Ovary (tissue), 3 donors: ENCODE measurements around the gene HMGB3.
"Not testable (repeated sequence)": the region's sequence is repeated elsewhere in the genome, so short reads cannot be mapped to it uniquely, and the experiment has no call there.

Source experiments
- EP300 ChIP-seq: sonication (generic); formaldehyde crosslinking; IDR thresholded peaks from one replicate; pipeline ENCODE4 v1.6.1; 2017; ENCODE audit warnings: antibody characterized with exemption
- TF ChIP-seq, protein P1 (sequence below), 3 donors: fragments of 450-650 bp in 2 of 3; fragments of 200-600 bp in 1 of 3; IDR thresholded peaks; one replicate each; pipeline versions ENCODE4 v1.5.1 to v1.8.0; 2016 to 2022; ENCODE audit warnings: antibody characterized with exemption in 3 of 3, mild to moderate bottlenecking in 1 of 3
- donor health status: DM: no; HTN: no; CAD: no.

DNA sequence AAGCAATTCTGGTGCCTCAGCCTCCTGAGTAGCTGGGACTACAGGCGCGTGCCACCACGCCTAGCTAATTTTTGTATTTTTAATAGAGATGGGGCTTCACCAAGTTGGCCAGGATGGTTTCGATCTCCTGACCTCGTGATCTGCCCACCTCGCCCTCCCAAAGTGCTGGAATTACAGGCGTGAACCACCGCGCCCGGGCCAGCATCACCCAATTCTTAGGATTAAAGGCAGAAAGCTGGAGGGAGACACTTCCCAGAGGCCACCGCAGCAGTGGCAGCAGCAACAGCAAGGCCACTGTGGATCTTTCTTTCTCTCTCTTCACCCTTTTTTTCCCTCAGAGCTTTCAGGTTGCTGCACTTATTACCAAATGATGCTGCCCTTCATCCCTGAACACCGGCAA lies 18.7 kb upstream of the HMGB3 start:
- TF ChIP-seq, protein P1, sequence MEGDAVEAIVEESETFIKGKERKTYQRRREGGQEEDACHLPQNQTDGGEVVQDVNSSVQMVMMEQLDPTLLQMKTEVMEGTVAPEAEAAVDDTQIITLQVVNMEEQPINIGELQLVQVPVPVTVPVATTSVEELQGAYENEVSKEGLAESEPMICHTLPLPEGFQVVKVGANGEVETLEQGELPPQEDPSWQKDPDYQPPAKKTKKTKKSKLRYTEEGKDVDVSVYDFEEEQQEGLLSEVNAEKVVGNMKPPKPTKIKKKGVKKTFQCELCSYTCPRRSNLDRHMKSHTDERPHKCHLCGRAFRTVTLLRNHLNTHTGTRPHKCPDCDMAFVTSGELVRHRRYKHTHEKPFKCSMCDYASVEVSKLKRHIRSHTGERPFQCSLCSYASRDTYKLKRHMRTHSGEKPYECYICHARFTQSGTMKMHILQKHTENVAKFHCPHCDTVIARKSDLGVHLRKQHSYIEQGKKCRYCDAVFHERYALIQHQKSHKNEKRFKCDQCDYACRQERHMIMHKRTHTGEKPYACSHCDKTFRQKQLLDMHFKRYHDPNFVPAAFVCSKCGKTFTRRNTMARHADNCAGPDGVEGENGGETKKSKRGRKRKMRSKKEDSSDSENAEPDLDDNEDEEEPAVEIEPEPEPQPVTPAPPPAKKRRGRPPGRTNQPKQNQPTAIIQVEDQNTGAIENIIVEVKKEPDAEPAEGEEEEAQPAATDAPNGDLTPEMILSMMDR (IDR thresholded peaks at IDR 0.05), result not testable (repeated sequence)
- TF ChIP-seq EP300, result not testable (repeated sequence)
